ENCODE measurements around the gene GINS2. TPM values are rescaled to one million over a fixed set of nuclear protein-coding genes. Genes with fewer than 3 reads are reported as not detected.

The GINS2 gene
- total RNA-seq, 1 donor, result 1.8 TPM

GRCh38 chr16:85696781-85697180, 8.0 kb upstream of the GINS2 start:
- TF ChIP-seq, protein P1, sequence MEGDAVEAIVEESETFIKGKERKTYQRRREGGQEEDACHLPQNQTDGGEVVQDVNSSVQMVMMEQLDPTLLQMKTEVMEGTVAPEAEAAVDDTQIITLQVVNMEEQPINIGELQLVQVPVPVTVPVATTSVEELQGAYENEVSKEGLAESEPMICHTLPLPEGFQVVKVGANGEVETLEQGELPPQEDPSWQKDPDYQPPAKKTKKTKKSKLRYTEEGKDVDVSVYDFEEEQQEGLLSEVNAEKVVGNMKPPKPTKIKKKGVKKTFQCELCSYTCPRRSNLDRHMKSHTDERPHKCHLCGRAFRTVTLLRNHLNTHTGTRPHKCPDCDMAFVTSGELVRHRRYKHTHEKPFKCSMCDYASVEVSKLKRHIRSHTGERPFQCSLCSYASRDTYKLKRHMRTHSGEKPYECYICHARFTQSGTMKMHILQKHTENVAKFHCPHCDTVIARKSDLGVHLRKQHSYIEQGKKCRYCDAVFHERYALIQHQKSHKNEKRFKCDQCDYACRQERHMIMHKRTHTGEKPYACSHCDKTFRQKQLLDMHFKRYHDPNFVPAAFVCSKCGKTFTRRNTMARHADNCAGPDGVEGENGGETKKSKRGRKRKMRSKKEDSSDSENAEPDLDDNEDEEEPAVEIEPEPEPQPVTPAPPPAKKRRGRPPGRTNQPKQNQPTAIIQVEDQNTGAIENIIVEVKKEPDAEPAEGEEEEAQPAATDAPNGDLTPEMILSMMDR (IDR thresholded peaks at IDR 0.05; ENCODE audit: extremely low read depth, low read depth, low read length), result no peak
- H3K27me3 ChIP-seq (ENCODE audit: insufficient read depth, low read length), result peaks cover 31% of the 10 kb centered on the region
- H4K20me1 ChIP-seq (ENCODE audit: insufficient read depth, low read length), result no peaks in the 10 kb centered on the region

GRCh38 chr16:85695196-85696128, 6.7 kb upstream of the GINS2 start:
- H3K4me1 ChIP-seq (ENCODE audit: insufficient read depth, low read length), result peaks cover 5% of the 10 kb centered on the region
- H3K4me3 ChIP-seq (ENCODE audit: insufficient read depth, low read length), result no peak overlapping the region
- no peaks in the 10 kb centered on the region for H4K20me1 ChIP-seq (ENCODE audit: insufficient read depth, low read length)
- H3K27me3 ChIP-seq (ENCODE audit: insufficient read depth, low read length), result peaks cover 36% of the 10 kb centered on the region
- H3K27ac ChIP-seq (ENCODE audit: low read depth, low read length), result no peak overlapping the region
- no peak overlapping the region for H3K4me2 ChIP-seq (ENCODE audit: insufficient read depth, low read length)
- no peaks in the 10 kb centered on the region for H3K79me2 ChIP-seq (ENCODE audit: insufficient read depth, low read length)
- no peak overlapping the region for H2AFZ ChIP-seq (ENCODE audit: low read length)
- peak; percentile 56 for DNase-seq (ENCODE audit: insufficient read length, low spot score, missing footprints)
- H3K9me3 ChIP-seq (ENCODE audit: low read depth, low read length), result no peaks in the 10 kb centered on the region
- H3K36me3 ChIP-seq (ENCODE audit: insufficient read depth, low read length), result no peaks in the 10 kb centered on the region
- TF ChIP-seq, protein P1 (IDR thresholded peaks at IDR 0.05; ENCODE audit: extremely low read depth, low read depth, low read length), result no peak

More at GRCh38 chr16:85696781-85697180, 8.0 kb upstream of the GINS2 start:
- H2AFZ ChIP-seq (ENCODE audit: low read length), result no peak overlapping the region
- H3K4me2 ChIP-seq (ENCODE audit: insufficient read depth, low read length), result no peak overlapping the region
- peaks cover 5% of the 10 kb centered on the region for H3K4me1 ChIP-seq (ENCODE audit: insufficient read depth, low read length)
- peak; percentile 21 for DNase-seq (ENCODE audit: insufficient read length, low spot score, missing footprints)
- no peaks in the 10 kb centered on the region for H3K36me3 ChIP-seq (ENCODE audit: insufficient read depth, low read length)
- no peaks in the 10 kb centered on the region for H3K79me2 ChIP-seq (ENCODE audit: insufficient read depth, low read length)
- H3K27ac ChIP-seq (ENCODE audit: low read depth, low read length), result no peak overlapping the region
- no peak overlapping the region for H3K4me3 ChIP-seq (ENCODE audit: insufficient read depth, low read length)
- H3K9me3 ChIP-seq (ENCODE audit: low read depth, low read length), result no peaks in the 10 kb centered on the region

DNA sequence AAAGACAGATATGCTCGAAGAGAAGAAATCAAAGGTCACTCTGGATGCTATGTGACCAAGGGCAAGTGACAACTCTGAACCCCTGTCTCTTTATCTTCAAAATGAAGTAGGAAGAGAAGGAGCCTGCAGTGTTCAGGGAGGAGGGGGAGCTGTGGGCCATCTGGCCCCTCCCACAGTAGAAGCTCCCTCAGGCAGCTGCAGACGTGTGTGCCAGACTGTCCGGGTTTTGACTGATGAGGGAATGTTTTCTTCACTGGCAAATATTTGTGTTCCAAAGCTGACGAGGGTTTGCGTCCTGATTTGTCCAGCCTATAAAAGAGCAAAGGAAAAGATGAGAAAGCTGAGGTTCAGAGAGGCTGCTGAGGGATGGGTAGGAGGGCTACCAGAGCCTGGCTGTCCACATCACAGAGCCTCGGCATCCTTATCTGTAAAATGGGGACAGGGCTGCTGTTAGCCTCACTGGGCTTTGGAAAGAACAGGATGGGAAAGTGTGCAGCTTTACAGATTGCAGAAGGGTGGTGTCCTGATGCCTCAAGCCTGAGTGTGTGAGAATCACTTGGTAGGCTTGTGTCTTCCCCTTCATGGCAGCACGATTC, 1.8 kb upstream of the GINS2 start:
- peak; percentile 38 for DNase-seq (ENCODE audit: insufficient read length, low spot score, missing footprints)

More for the DNA sequence above, 1.8 kb upstream of the GINS2 start:
- Histone ChIP-seq H3K9me3 (ENCODE audit: low read depth, low read length) (no peaks in the 10 kb centered on the region), H3K27ac (ENCODE audit: low read depth, low read length) (no peak overlapping the region), H3K27me3 (ENCODE audit: insufficient read depth, low read length) (peaks cover 8% of the 10 kb centered on the region), H2AFZ (ENCODE audit: low read length) (peak overlapping the region; percentile 29), H3K4me2 (ENCODE audit: insufficient read depth, low read length) (no peak overlapping the region), H3K4me3 (ENCODE audit: insufficient read depth, low read length) (no peak overlapping the region), H4K20me1 (ENCODE audit: insufficient read depth, low read length) (no peaks in the 10 kb centered on the region), H3K36me3 (ENCODE audit: insufficient read depth, low read length) (no peaks in the 10 kb centered on the region), H3K79me2 (ENCODE audit: insufficient read depth, low read length) (peaks cover 2% of the 10 kb centered on the region), H3K4me1 (ENCODE audit: insufficient read depth, low read length) (peaks cover 5% of the 10 kb centered on the region)
- TF ChIP-seq, protein P1 (IDR thresholded peaks at IDR 0.05; ENCODE audit: extremely low read depth, low read depth, low read length), result no peak

All from osteoblast (primary cell).